K562 (cell line): ENCODE data around the gene ELF3. TPM values are rescaled to one million over a fixed set of nuclear protein-coding genes. Genes with fewer than 3 reads are reported as not detected.

Source experiments
- BHLHE40 ChIP-seq: IDR thresholded peaks from 2 replicates; pipeline ENCODE4 v1.6.1; 2011; ENCODE audit warnings: low read length, improper control_type of control experiment
- CBX1 ChIP-seq: sonication (generic); IDR thresholded peaks from 2 replicates; pipeline ENCODE4 v1.6.1; 2016; ENCODE audit warnings: antibody characterized with exemption, low read depth, mild to moderate bottlenecking
- CBX3 ChIP-seq, 2 experiments: IDR thresholded peaks; 1 replicate in 1 of 2; 2 replicates in 1 of 2; pipeline ENCODE4 v1.6.1; 2012; ENCODE audit warnings: inconsistent platforms in 2 of 2, low read length in 2 of 2, borderline replicate concordance in 1 of 2, control low read depth in 1 of 2
- ERF ChIP-seq: fragments of 450-650 bp; formaldehyde crosslinking; IDR thresholded peaks from 2 replicates; pipeline ENCODE4 v1.4.0; 2020; ENCODE audit warnings: mild to moderate bottlenecking, mixed read lengths
- ETV5 ChIP-seq: sonication (generic); formaldehyde crosslinking; IDR thresholded peaks from 2 replicates; pipeline ENCODE4 v1.4.0; 2020; ENCODE audit warnings: low read depth, mild to moderate bottlenecking, missing genetic modification reagents
- ETV6 ChIP-seq, 3 experiments: fragments of 150-350 bp in 1 of 3; sonication (generic) in 1 of 3; formaldehyde crosslinking in 1 of 3; IDR thresholded peaks; 2 replicates each; pipeline versions ENCODE4 v1.6.1 to v1.8.0; 2014 to 2022; ENCODE audit warnings: borderline replicate concordance in 2 of 3, low read depth in 2 of 3, antibody characterized with exemption in 1 of 3, low read length in 1 of 3, mild to moderate bottlenecking in 1 of 3, missing genetic modification reagents in 1 of 3
- HMG20A ChIP-seq: fragments of 450-650 bp; formaldehyde crosslinking; conservative IDR thresholded peaks from 2 replicates; pipeline ENCODE4 v1.4.0; 2020; ENCODE audit warnings: mild to moderate bottlenecking, mixed read lengths
- KDM2B ChIP-seq: fragments of 250-450 bp; sonication (Bioruptor Pico); IDR thresholded peaks from 2 replicates; pipeline ENCODE4 v1.8.0; 2021; ENCODE audit warnings: mild to moderate bottlenecking, moderate library complexity
- NCOR1 ChIP-seq: fragments of 450-650 bp; IDR thresholded peaks from 2 replicates; pipeline ENCODE4 v1.6.1; 2016; ENCODE audit warnings: mild to moderate bottlenecking, moderate library complexity
- NFIC ChIP-seq: fragments of 450-650 bp; IDR thresholded peaks from 2 replicates; pipeline ENCODE4 v1.6.1; 2017; ENCODE audit warnings: mild to moderate bottlenecking, inconsistent platforms
- NR4A1 ChIP-seq, 2 experiments: fragments of 250-450 bp in 1 of 2; fragments of 450-650 bp in 1 of 2; sonication (Bioruptor Pico) in 1 of 2; IDR thresholded peaks; 2 replicates each; pipeline versions ENCODE4 v1.4.0 to v1.6.1; 2016 to 2020; ENCODE audit warnings: mild to moderate bottlenecking in 2 of 2, missing compliant biosample characterization in 1 of 2, missing genetic modification characterization in 1 of 2, moderate library complexity in 1 of 2
- PRPF4 ChIP-seq: fragments of 200-400 bp; formaldehyde crosslinking; IDR thresholded peaks from one replicate; pipeline ENCODE4 v1.6.1; 2017; ENCODE audit warnings: low read length, low read depth, mild to moderate bottlenecking; ENCODE audit not compliant: insufficient read depth, poor library complexity, severe bottlenecking
- RB1 ChIP-seq: fragments of 450-650 bp; IDR thresholded peaks from 2 replicates; pipeline ENCODE4 v1.6.1; 2017; ENCODE audit warnings: low read depth, mild to moderate bottlenecking
- SMAD2 ChIP-seq: fragments of 150-350 bp; IDR thresholded peaks from 2 replicates; pipeline ENCODE4 v1.6.1; 2014; ENCODE audit warnings: low read depth, mild to moderate bottlenecking, low read length
- ZNF175 ChIP-seq: fragments of 200-800 bp; sonication (Bioruptor generic); IDR thresholded peaks from 2 replicates; pipeline ENCODE4 v1.6.1; 2016; ENCODE audit warnings: low read depth, mild to moderate bottlenecking, missing genetic modification characterization, missing compliant biosample characterization
- ZNF253 ChIP-seq: fragments of 250-450 bp; sonication (Bioruptor Pico); conservative IDR thresholded peaks from 2 replicates; pipeline ENCODE4 v1.6.1; 2021; ENCODE audit warnings: mild to moderate bottlenecking
- ZNF324 ChIP-seq: fragments of 250-450 bp; sonication (Bioruptor Pico); IDR thresholded peaks from 2 replicates; pipeline ENCODE4 v1.4.0; 2020; ENCODE audit warnings: mild to moderate bottlenecking
- ZNF764 ChIP-seq: fragments of 250-450 bp; sonication (Bioruptor Pico); IDR thresholded peaks from 2 replicates; pipeline ENCODE4 v1.4.0; 2020; ENCODE audit warnings: low read depth, mild to moderate bottlenecking, moderate library complexity
- polyA plus RNA-seq, 8 experiments: library from polyadenylated mRNA; depleted of rRNA in 4 of 8; stranded (reverse) in 5 of 8; unstranded in 3 of 8; fragments of >200 nt; fragmentation: Nextera tagmentation in 2 of 8; fragmentation: Illumina TruSeq in 1 of 8; extraction: Ambion mirVana in 2 of 8; extraction: Trizol in 1 of 8; gene quantifications; 2 replicates each; pipeline versions ENCODE4 v1.2.1 to v1.2.3, GENCODE V29; 2011 to 2014; ENCODE audit warnings: inconsistent platforms in 1 of 8, missing spikeins in 1 of 8
- total RNA-seq, 7 experiments: library from RNA; depleted of rRNA in 6 of 7; stranded (reverse); fragments of >200 nt in 6 of 7; fragmentation: Illumina TruSeq in 2 of 7; extraction: Trizol in 2 of 7; gene quantifications; 2 replicates each; pipeline versions ENCODE4 v1.2.1 to v1.2.3, GENCODE V29; 2011 to 2021; ENCODE audit warnings: low replicate concordance in 1 of 7
- TF ChIP-seq, protein P1 (sequence below): fragments of 250-450 bp; sonication (Bioruptor Pico); IDR thresholded peaks from 2 replicates; pipeline ENCODE4 v1.8.0; 2021; ENCODE audit warnings: moderate library complexity, mild to moderate bottlenecking, inconsistent platforms
- TF ChIP-seq, protein P2 (sequence below): fragments of 450-650 bp; formaldehyde crosslinking; IDR thresholded peaks from 2 replicates; pipeline ENCODE4 v1.4.0; 2022; ENCODE audit warnings: missing genetic modification characterization
- TF ChIP-seq, protein P3 (sequence below): fragments of 450-650 bp; IDR thresholded peaks from 2 replicates; pipeline ENCODE4 v1.6.1; 2016; ENCODE audit warnings: low read depth, mild to moderate bottlenecking, moderate library complexity
- TF ChIP-seq, protein P4 (sequence below): fragments of 250-450 bp; sonication (Bioruptor Pico); IDR thresholded peaks from 2 replicates; pipeline ENCODE4 v1.5.0; 2021; ENCODE audit warnings: mild to moderate bottlenecking, borderline replicate concordance

The ELF3 gene
- total and polyA plus RNA-seq, 9 of the 15 experiments (the other 6 are each of a cell fraction or from before 2014, with no cell fraction given): 0.03 to 1.2 (median 0.07) TPM; not detected in 4

DNA sequence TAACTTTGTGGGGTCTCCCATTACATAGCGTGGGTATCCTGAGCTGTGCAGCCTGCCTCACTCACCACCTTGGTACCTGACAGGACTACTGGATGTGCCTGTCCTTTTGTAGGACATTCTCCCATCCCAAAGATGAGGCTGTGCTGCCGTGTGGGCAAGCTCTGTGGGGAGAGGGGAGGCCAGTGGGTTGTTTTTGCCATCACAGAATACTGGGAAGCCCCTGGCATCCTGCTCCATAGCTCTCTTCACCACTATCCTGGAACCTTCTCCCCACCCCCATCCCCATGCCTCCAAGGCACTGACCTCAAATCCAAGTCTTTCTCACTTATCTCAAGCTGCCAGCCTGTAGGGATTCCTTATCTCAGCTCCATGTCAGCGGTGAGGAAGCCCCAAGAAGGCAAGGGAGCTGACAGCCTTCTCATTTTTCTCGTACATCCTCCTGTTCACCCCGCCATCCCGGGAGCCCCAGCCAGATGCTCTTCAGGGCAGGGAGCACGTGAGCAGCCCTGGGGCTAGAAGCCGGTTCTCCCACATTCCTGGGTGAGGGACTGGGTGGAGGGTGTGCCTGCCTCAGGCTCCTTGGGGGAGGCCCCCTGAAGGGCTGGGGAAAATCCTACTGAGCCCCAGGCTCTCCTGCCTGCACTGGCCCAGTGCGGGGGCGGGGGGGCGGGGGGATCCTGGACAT is 2.4 kb upstream of the ELF3 start (continued):
- TF ChIP-seq, protein P1, sequence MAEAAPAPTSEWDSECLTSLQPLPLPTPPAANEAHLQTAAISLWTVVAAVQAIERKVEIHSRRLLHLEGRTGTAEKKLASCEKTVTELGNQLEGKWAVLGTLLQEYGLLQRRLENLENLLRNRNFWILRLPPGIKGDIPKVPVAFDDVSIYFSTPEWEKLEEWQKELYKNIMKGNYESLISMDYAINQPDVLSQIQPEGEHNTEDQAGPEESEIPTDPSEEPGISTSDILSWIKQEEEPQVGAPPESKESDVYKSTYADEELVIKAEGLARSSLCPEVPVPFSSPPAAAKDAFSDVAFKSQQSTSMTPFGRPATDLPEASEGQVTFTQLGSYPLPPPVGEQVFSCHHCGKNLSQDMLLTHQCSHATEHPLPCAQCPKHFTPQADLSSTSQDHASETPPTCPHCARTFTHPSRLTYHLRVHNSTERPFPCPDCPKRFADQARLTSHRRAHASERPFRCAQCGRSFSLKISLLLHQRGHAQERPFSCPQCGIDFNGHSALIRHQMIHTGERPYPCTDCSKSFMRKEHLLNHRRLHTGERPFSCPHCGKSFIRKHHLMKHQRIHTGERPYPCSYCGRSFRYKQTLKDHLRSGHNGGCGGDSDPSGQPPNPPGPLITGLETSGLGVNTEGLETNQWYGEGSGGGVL (CRISPR knock-in tag): no peak
- TF ChIP-seq, protein P2, sequence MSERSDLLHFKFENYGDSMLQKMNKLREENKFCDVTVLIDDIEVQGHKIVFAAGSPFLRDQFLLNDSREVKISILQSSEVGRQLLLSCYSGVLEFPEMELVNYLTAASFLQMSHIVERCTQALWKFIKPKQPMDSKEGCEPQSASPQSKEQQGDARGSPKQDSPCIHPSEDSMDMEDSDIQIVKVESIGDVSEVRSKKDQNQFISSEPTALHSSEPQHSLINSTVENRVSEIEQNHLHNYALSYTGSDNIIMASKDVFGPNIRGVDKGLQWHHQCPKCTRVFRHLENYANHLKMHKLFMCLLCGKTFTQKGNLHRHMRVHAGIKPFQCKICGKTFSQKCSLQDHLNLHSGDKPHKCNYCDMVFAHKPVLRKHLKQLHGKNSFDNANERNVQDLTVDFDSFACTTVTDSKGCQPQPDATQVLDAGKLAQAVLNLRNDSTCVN: no peak
- TF ChIP-seq, protein P3, sequence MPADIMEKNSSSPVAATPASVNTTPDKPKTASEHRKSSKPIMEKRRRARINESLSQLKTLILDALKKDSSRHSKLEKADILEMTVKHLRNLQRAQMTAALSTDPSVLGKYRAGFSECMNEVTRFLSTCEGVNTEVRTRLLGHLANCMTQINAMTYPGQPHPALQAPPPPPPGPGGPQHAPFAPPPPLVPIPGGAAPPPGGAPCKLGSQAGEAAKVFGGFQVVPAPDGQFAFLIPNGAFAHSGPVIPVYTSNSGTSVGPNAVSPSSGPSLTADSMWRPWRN: peak; percentile 70
- no peak for TF ChIP-seq SMAD2
- no peak for TF ChIP-seq NR4A1 (CRISPR knock-in tag; IDR thresholded peaks at IDR 0.05)
- TF ChIP-seq NR4A1 (tag; IDR thresholded peaks at IDR 0.05): peak; percentile 64; the same call in 1 of the 2 replicates
- TF ChIP-seq HMG20A (CRISPR knock-in tag): peak; percentile 74; the same call in 1 of the 2 replicates
- TF ChIP-seq RB1: peak; percentile 3; the same call in 1 of the 2 replicates
- TF ChIP-seq, protein P4, sequence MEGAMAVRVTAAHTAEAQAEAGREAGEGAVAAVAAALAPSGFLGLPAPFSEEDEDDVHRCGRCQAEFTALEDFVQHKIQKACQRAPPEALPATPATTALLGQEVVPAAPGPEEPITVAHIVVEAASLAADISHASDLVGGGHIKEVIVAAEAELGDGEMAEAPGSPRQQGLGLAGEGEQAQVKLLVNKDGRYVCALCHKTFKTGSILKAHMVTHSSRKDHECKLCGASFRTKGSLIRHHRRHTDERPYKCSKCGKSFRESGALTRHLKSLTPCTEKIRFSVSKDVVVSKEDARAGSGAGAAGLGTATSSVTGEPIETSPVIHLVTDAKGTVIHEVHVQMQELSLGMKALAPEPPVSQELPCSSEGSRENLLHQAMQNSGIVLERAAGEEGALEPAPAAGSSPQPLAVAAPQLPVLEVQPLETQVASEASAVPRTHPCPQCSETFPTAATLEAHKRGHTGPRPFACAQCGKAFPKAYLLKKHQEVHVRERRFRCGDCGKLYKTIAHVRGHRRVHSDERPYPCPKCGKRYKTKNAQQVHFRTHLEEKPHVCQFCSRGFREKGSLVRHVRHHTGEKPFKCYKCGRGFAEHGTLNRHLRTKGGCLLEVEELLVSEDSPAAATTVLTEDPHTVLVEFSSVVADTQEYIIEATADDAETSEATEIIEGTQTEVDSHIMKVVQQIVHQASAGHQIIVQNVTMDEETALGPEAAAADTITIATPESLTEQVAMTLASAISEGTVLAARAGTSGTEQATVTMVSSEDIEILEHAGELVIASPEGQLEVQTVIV (CRISPR knock-in tag): no peak
- peak; percentile 96 for TF ChIP-seq BHLHE40
- TF ChIP-seq ZNF324 (CRISPR knock-in tag): no peak; the same call in 1 of the 2 replicates
- TF ChIP-seq NCOR1: peak; percentile 87
- no peak for TF ChIP-seq PRPF4
- peak; percentile 65 for TF ChIP-seq ZNF175 (CRISPR knock-in tag)
- TF ChIP-seq ERF (CRISPR knock-in tag): no peak
- no peak for TF ChIP-seq ZNF253 (CRISPR knock-in tag)
- no peak for TF ChIP-seq CBX1
- TF ChIP-seq KDM2B (CRISPR knock-in tag): no peak
- TF ChIP-seq ZNF764: no peak
- no peak for TF ChIP-seq CBX3 (IDR thresholded peaks at IDR 0.05; ENCODE audit: borderline replicate concordance in 1 of 2, low read length in 2 of 2)
- no peak for TF ChIP-seq ETV6 (IDR thresholded peaks at IDR 0.05; ENCODE audit: borderline replicate concordance in 1 of 2, low read depth in 2 of 2, low read length in 1 of 2)
- TF ChIP-seq ETV6 (CRISPR knock-in tag; IDR thresholded peaks at IDR 0.05; ENCODE audit: borderline replicate concordance): no peak
- TF ChIP-seq ETV5 (CRISPR knock-in tag): peak; percentile 15; the same call in 1 of the 2 replicates
- peak; percentile 63 for TF ChIP-seq NFIC
